ENCODE data around the gene RETSAT.
"Not testable (repeated sequence)": the region's sequence is repeated elsewhere in the genome, so short reads cannot be mapped to it uniquely, and the experiment has no call there.

RETSAT gene

GRCh38 chr2:85378257-85378656 is 23.9 kb upstream of the RETSAT start:
- no peak for DNase-seq (ENCODE audit: low read depth)

- no peak for DNase-seq (ENCODE audit: low read depth)
Measured at GRCh38 chr2:85377083-85377482, 22.8 kb upstream of the RETSAT start.

- no peak for DNase-seq (ENCODE audit: low read depth)
Measured at GRCh38 chr2:85376291-85377065, 22.1 kb upstream of the RETSAT start.

GRCh38 chr2:85371045-85371444 is 16.7 kb upstream of the RETSAT start:
- DNase-seq (ENCODE audit: low read depth), result no peak

GRCh38 chr2:85369500-85369899 is 15.2 kb upstream of the RETSAT start:
- DNase-seq (ENCODE audit: low read depth), result no peak

GRCh38 chr2:85368921-85369320 is 14.6 kb upstream of the RETSAT start:
- no peak for DNase-seq (ENCODE audit: low read depth)

- no peak for DNase-seq (ENCODE audit: low read depth)
Measured at GRCh38 chr2:85367180-85367579, 12.9 kb upstream of the RETSAT start.

- not testable (repeated sequence) for DNase-seq (ENCODE audit: low read depth)
Measured at GRCh38 chr2:85362653-85363387, 8.5 kb upstream of the RETSAT start.

GRCh38 chr2:85357736-85358135 is 3.4 kb upstream of the RETSAT start:
- no peak for DNase-seq (ENCODE audit: low read depth)

- no peak for DNase-seq (ENCODE audit: low read depth)
Measured at GRCh38 chr2:85356186-85356585, 1.9 kb upstream of the RETSAT start.

- no peak for DNase-seq (ENCODE audit: low read depth)
Measured at GRCh38 chr2:85355521-85355920, 1.2 kb upstream of the RETSAT start.

GRCh38 chr2:85355073-85355410 is 714 bp upstream of the RETSAT start:
- DNase-seq (ENCODE audit: low read depth), result no peak

- no peak for DNase-seq (ENCODE audit: low read depth)
Measured at GRCh38 chr2:85353876-85354285, 447 bp downstream of the RETSAT start.

GRCh38 chr2:85347599-85347998 is 6.7 kb downstream of the RETSAT start:
- no peak for DNase-seq (ENCODE audit: low read depth)

GRCh38 chr2:85344356-85344954 is 9.9 kb downstream of the RETSAT start:
- no peak for DNase-seq (ENCODE audit: low read depth)

GRCh38 chr2:85343207-85343895 is 11.0 kb downstream of the RETSAT start:
- not testable (repeated sequence) for DNase-seq (ENCODE audit: low read depth)

GRCh38 chr2:85342156-85342555 is 12.2 kb downstream of the RETSAT start:
- no peak for DNase-seq (ENCODE audit: low read depth)

- no peak for DNase-seq (ENCODE audit: low read depth)
Measured at GRCh38 chr2:85341269-85342029, 12.9 kb downstream of the RETSAT start.

GRCh38 chr2:85340034-85340892 is 14.1 kb downstream of the RETSAT start:
- no peak for DNase-seq (ENCODE audit: low read depth)

- DNase-seq (ENCODE audit: low read depth), result no peak
Measured at GRCh38 chr2:85334928-85335327, 19.4 kb downstream of the RETSAT start.

- not testable (repeated sequence) for DNase-seq (ENCODE audit: low read depth)
Measured at GRCh38 chr2:85333877-85334276, 20.5 kb downstream of the RETSAT start.

Data from CMK (cell line).